HG03196 (cell line): ENCODE measurements around the gene ALOX5AP.
A peak's percentile ranks its signal among the peaks of the same experiment; 100 is the strongest.

Experiments used
- ATAC-seq: cut with Tn5 transposase; IDR thresholded peaks from one replicate; pipeline ENCODE4 v1.9.1; 2021; ENCODE audit not compliant: unreplicated experiment

ALOX5AP gene

GRCh38 chr13:30735025-30735871, at the start of gene ALOX5AP:
Gene ALOX5AP, plus strand, starts transcription at chr13:30735543. Its CDS starts 63 bp downstream, at chr13:30735606.
- ATAC-seq = peak; percentile 63

- no peak for ATAC-seq
Measured at GRCh38 chr13:30685987-30686386, 49.4 kb upstream of the ALOX5AP start.

GRCh38 chr13:30687601-30688000, 47.7 kb upstream of the ALOX5AP start:
- ATAC-seq = no peak

- no peak for ATAC-seq
Measured at GRCh38 chr13:30689752-30690151, 45.6 kb upstream of the ALOX5AP start.

- ATAC-seq = peak; percentile 64
Measured at GRCh38 chr13:30690282-30691188, 44.8 kb upstream of the ALOX5AP start.

- ATAC-seq = no peak
Measured at GRCh38 chr13:30692113-30692512, 43.2 kb upstream of the ALOX5AP start.

- no peak for ATAC-seq
Measured at GRCh38 chr13:30696278-30697176, 38.8 kb upstream of the ALOX5AP start.

GRCh38 chr13:30697177-30697953, 38.0 kb upstream of the ALOX5AP start:
- no peak for ATAC-seq

GRCh38 chr13:30697996-30698401, 37.3 kb upstream of the ALOX5AP start:
- no peak for ATAC-seq

GRCh38 chr13:30698488-30699005, 36.8 kb upstream of the ALOX5AP start:
- no peak for ATAC-seq

GRCh38 chr13:30700364-30700763, 35.0 kb upstream of the ALOX5AP start:
- no peak for ATAC-seq

- ATAC-seq = no peak
Measured at GRCh38 chr13:30702006-30702405, 33.3 kb upstream of the ALOX5AP start.

GRCh38 chr13:30704596-30704995, 30.7 kb upstream of the ALOX5AP start:
- ATAC-seq = no peak

GRCh38 chr13:30705680-30706079, 29.7 kb upstream of the ALOX5AP start:
- no peak for ATAC-seq

- ATAC-seq = no peak
Measured at GRCh38 chr13:30708541-30708940, 26.8 kb upstream of the ALOX5AP start.

GRCh38 chr13:30710442-30710841, 24.9 kb upstream of the ALOX5AP start:
- ATAC-seq = no peak

GRCh38 chr13:30711375-30711774, 24.0 kb upstream of the ALOX5AP start:
- no peak for ATAC-seq

- no peak for ATAC-seq
Measured at GRCh38 chr13:30711837-30712236, 23.5 kb upstream of the ALOX5AP start.
